Measurements from ENCODE around the gene ADIPOR2. TPM values are rescaled to one million over a fixed set of nuclear protein-coding genes. Genes with fewer than 3 reads are reported as not detected.

ADIPOR2 gene
- polyA plus RNA-seq, 1 donor: 26.6 TPM

GRCh38 chr12:1737652-1738286 is 46.9 kb downstream of the ADIPOR2 start:
- no peak for DNase-seq

GRCh38 chr12:1738446-1738845 is 47.6 kb downstream of the ADIPOR2 start:
- DNase-seq: no peak

- DNase-seq: no peak
Observed at GRCh38 chr12:1739368-1739767, 48.5 kb downstream of the ADIPOR2 start.

GRCh38 chr12:1740161-1740948 is 49.5 kb downstream of the ADIPOR2 start:
- DNase-seq: no peak

GRCh38 chr12:1741154-1741949 is 50.5 kb downstream of the ADIPOR2 start:
- DNase-seq: no peak

- DNase-seq: no peak
Observed at GRCh38 chr12:1744932-1745331, 54.1 kb downstream of the ADIPOR2 start.

- DNase-seq: no peak
Observed at GRCh38 chr12:1747609-1748008, 56.7 kb downstream of the ADIPOR2 start.

- DNase-seq: no peak
Observed at GRCh38 chr12:1749019-1749418, 58.1 kb downstream of the ADIPOR2 start.

- DNase-seq: no peak
Observed at GRCh38 chr12:1750300-1750699, 59.4 kb downstream of the ADIPOR2 start.

GRCh38 chr12:1758376-1758775 is 67.5 kb downstream of the ADIPOR2 start:
- no peak for DNase-seq

GRCh38 chr12:1758887-1759286 is 68.0 kb downstream of the ADIPOR2 start:
- DNase-seq: no peak

- DNase-seq: no peak
Observed at GRCh38 chr12:1760566-1761382, 69.9 kb downstream of the ADIPOR2 start.

- DNase-seq: no peak
Observed at GRCh38 chr12:1761857-1762256, 71.0 kb downstream of the ADIPOR2 start.

GRCh38 chr12:1763153-1763552 is 72.3 kb downstream of the ADIPOR2 start:
- no peak for DNase-seq

- no peak for DNase-seq
Observed at GRCh38 chr12:1766110-1766509, 75.2 kb downstream of the ADIPOR2 start.

GRCh38 chr12:1767407-1768090 is 76.7 kb downstream of the ADIPOR2 start:
- no peak for DNase-seq

GRCh38 chr12:1768615-1769014 is 77.7 kb downstream of the ADIPOR2 start:
- no peak for DNase-seq

- DNase-seq: no peak
Observed at GRCh38 chr12:1769809-1770494, 79.1 kb downstream of the ADIPOR2 start.

GRCh38 chr12:1773937-1774655 is 83.2 kb downstream of the ADIPOR2 start:
- DNase-seq: no peak

GRCh38 chr12:1776170-1776921 is 85.5 kb downstream of the ADIPOR2 start:
- DNase-seq: no peak

Data from hindlimb muscle (tissue), 1 donor.